GM23248 (cell line): Measurements from ENCODE around the gene LRMDA. TPM values are rescaled to one million over a fixed set of nuclear protein-coding genes. Genes with fewer than 3 reads are reported as not detected.

Source experiments
- DNase-seq: peaks from one replicate; pipeline ENCODE4 v3.0.0-alpha.2; 2015
- H2AFZ ChIP-seq: fragments of 200-600 bp; sonication (generic); 2 replicates; pipeline ENCODE4 v1.6.1; 2016; ENCODE audit warnings: antibody characterized with exemption
- H3F3A ChIP-seq: fragments of 200-600 bp; sonication (generic); 2 replicates; pipeline ENCODE4 v1.6.1; 2016; ENCODE audit warnings: mild to moderate bottlenecking, antibody characterized with exemption, mixed run types; ENCODE audit not compliant: insufficient read depth
- H3K27ac ChIP-seq: fragments of 200-600 bp; sonication (generic); 2 replicates; pipeline ENCODE4 v1.5.1; 2016; ENCODE audit warnings: mild to moderate bottlenecking
- H3K27me3 ChIP-seq: fragments of 200-600 bp; sonication (generic); replicated peaks from 2 replicates; pipeline ENCODE4 v1.6.1; 2016; ENCODE audit warnings: mild to moderate bottlenecking; ENCODE audit not compliant: insufficient read depth
- H3K36me3 ChIP-seq: fragments of 200-600 bp; sonication (generic); 2 replicates; pipeline ENCODE4 v1.6.1; 2016; ENCODE audit warnings: low read depth, mild to moderate bottlenecking
- H3K4me1 ChIP-seq: fragments of 200-600 bp; sonication (generic); 2 replicates; pipeline ENCODE4 v1.6.1; 2016; ENCODE audit warnings: mild to moderate bottlenecking; ENCODE audit not compliant: insufficient read depth
- H3K4me2 ChIP-seq: fragments of 200-600 bp; sonication (generic); one replicate; pipeline ENCODE4 v1.6.1; 2016; ENCODE audit warnings: mild to moderate bottlenecking; ENCODE audit not compliant: unreplicated experiment
- H3K4me3 ChIP-seq: fragments of 200-600 bp; sonication (generic); 2 replicates; pipeline ENCODE4 v1.5.1; 2016; ENCODE audit warnings: mild to moderate bottlenecking
- H3K79me2 ChIP-seq: fragments of 200-600 bp; sonication (generic); 2 replicates; pipeline ENCODE4 v1.6.1; 2016; ENCODE audit warnings: mild to moderate bottlenecking; ENCODE audit not compliant: insufficient read depth
- H3K9ac ChIP-seq: fragments of 200-600 bp; sonication (generic); 2 replicates; pipeline ENCODE4 v1.6.1; 2016; ENCODE audit warnings: mild to moderate bottlenecking
- H3K9me2 ChIP-seq: fragments of 200-600 bp; sonication (generic); 2 replicates; pipeline ENCODE4 v1.6.1; 2016; ENCODE audit warnings: mixed run types, mild to moderate bottlenecking, moderate library complexity; ENCODE audit not compliant: insufficient read depth
- H3K9me3 ChIP-seq: fragments of 200-600 bp; sonication (generic); one replicate; pipeline ENCODE4 v1.6.1; 2017; ENCODE audit warnings: low read depth
- H4K20me1 ChIP-seq: fragments of 200-600 bp; sonication (generic); 2 replicates; pipeline ENCODE4 v1.6.0; 2016; ENCODE audit not compliant: insufficient read depth
- EZH2 ChIP-seq: fragments of 200-600 bp; sonication (generic); IDR thresholded peaks from 2 replicates; pipeline ENCODE4 v1.6.1; 2018; ENCODE audit warnings: antibody characterized with exemption, mild to moderate bottlenecking; ENCODE audit not compliant: insufficient read depth, poor library complexity, severe bottlenecking
- EZH2phosphoT487 ChIP-seq: fragments of 200-600 bp; sonication (generic); IDR thresholded peaks from 2 replicates; pipeline ENCODE4 v1.6.1; 2018; ENCODE audit warnings: antibody characterized with exemption, moderate library complexity, mild to moderate bottlenecking, low read depth; ENCODE audit not compliant: insufficient read depth
- WGBS, 2 experiments: methylation state at CpG; one replicate each; pipeline ENCODE4 v1.1.6; 2015 to 2017; ENCODE audit warnings: low lambda C conversion rate in 2 of 2, low coverage in 1 of 2; ENCODE audit errors: missing lambda C conversion rate in 2 of 2; 5-methylcytosine and 5-hydroxymethylcytosine counted together
- in situ Hi-C: fragments of 300-500 bp; cut with MboI; formaldehyde crosslinking; loops from 2 replicates; pipeline ENCODE4 v1.15.0; 2020
- polyA plus RNA-seq: library from polyadenylated mRNA; unstranded; fragments of >200 nt; fragmentation: Nextera tagmentation; extraction: Ambion mirVana; gene quantifications from 2 replicates; pipeline ENCODE4 v1.2.1, GENCODE V29; 2016
- total RNA-seq: library from RNA; depleted of rRNA; stranded (reverse); fragments of >200 nt; shearing (Covaris generic); gene quantifications from 2 replicates; pipeline ENCODE4 v1.2.3, GENCODE V29; 2014

The LRMDA gene
- total and polyA plus RNA-seq, 2 experiments from 2014 or later = 2.6 TPM; not detected in 1

DNA sequence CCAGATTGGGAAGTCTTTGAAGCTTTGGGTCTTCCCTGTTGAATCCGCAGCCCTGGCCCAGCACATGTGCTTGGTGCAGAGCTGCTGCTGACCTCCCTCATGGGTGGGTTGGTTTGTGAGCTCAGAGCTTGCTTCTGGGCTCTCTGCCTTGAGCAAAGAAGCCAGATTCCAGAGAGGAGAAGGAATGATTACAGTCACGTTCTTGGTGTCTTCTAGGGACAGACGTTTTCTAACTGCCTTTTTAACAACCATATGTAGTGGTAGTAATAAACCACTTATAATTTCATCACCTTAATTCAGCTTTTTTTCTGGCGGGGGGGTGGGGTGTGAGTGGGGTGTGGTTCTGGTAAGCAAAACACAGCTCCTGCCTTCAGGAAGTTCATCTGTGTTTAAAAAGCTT, 39.5 kb downstream of the LRMDA start:
- no peaks in the 10 kb centered on the region for H3K27me3 ChIP-seq
- H3K4me1 ChIP-seq = peaks cover 40% of the 10 kb centered on the region
- H3K4me2 ChIP-seq = no peak overlapping the region
- no peaks in the 10 kb centered on the region for H3K9me3 ChIP-seq
- H3K9ac ChIP-seq = no peak overlapping the region
- no peaks in the 10 kb centered on the region for H3K79me2 ChIP-seq
- no peaks in the 10 kb centered on the region for H3K36me3 ChIP-seq
- no peaks in the 10 kb centered on the region for H3K9me2 ChIP-seq
- no peaks in the 10 kb centered on the region for H4K20me1 ChIP-seq
- no peak overlapping the region for H2AFZ ChIP-seq
- in situ Hi-C loops = no loop called here
- peak; percentile 49 for DNase-seq
- no peak overlapping the region for H3K4me3 ChIP-seq
- H3K27ac ChIP-seq = no peak overlapping the region
- TF ChIP-seq EZH2phosphoT487 (no peak), EZH2 (no peak)
- whole genome bisulfite sequencing, 2 experiments = 19 to 33% methylated on average over 4 of the region's 4 CpGs
- H3F3A ChIP-seq = peaks cover 22% of the 10 kb centered on the region

DNA sequence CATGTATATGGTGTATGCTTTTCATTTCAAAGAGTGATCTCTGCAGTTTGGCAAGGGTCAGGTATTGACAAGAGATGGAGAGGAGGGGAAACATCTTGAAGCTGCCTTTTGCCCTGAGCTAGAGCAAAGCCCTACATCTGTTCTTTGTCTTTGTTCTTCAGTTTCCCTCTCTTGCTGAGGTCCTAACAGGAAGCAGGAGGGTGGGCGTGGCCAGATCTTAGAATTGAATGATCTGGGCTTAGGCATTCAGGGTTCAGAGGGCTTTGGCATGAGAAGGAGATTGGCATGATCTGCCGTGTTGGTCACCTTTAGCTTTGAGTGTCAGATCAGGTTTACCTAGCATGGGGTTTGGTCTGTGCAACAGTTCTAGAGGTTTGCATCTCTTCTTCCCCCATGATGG, 41.3 kb downstream of the LRMDA start:
- H3K9ac ChIP-seq = no peak overlapping the region
- H3F3A ChIP-seq = peaks cover 22% of the 10 kb centered on the region
- H2AFZ ChIP-seq = no peak overlapping the region
- no peak overlapping the region for H3K4me3 ChIP-seq
- no peak for DNase-seq
- H3K36me3 ChIP-seq = no peaks in the 10 kb centered on the region
- H3K27ac ChIP-seq = no peak overlapping the region
- H3K9me2 ChIP-seq = no peaks in the 10 kb centered on the region
- H3K4me2 ChIP-seq = no peak overlapping the region
- no peak for TF ChIP-seq EZH2phosphoT487
- no peak for TF ChIP-seq EZH2
- H3K27me3 ChIP-seq = no peaks in the 10 kb centered on the region
- no peaks in the 10 kb centered on the region for H3K9me3 ChIP-seq
- WGBS, 2 experiments = 88 to 100% methylated on average over 2 of the region's 2 CpGs
- H3K4me1 ChIP-seq = peaks cover 28% of the 10 kb centered on the region
- H3K79me2 ChIP-seq = no peaks in the 10 kb centered on the region
- no peaks in the 10 kb centered on the region for H4K20me1 ChIP-seq
- in situ Hi-C loops = no loop called here

DNA sequence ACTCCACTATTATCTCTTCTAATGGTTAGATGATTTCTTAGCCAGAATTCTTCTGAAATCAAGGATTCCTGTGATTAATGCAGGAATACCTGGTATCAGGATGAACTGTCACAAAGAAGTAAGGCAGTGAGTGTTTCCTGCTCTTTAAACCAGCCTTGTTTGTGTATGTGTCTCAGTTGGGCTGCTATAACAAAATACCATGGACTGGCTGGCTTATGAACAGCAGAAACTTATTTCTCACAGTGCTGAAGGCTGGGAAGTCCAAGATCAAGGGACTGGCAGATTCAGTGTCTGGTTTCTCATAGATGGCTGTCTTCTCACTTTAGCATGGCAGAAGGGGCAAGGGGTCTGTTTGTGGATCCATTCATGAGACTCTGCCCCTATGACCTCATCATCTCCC, 42.7 kb downstream of the LRMDA start:
- H2AFZ ChIP-seq = no peak overlapping the region
- no peaks in the 10 kb centered on the region for H3K27me3 ChIP-seq
- in situ Hi-C loops = no loop called here
- TF ChIP-seq EZH2phosphoT487 (no peak), EZH2 (no peak)
- H3K4me1 ChIP-seq = peaks cover 17% of the 10 kb centered on the region
- H3K9ac ChIP-seq = no peak overlapping the region
- H3K27ac ChIP-seq = no peak overlapping the region
- DNase-seq = no peak
- no peaks in the 10 kb centered on the region for H3K9me2 ChIP-seq
- no peaks in the 10 kb centered on the region for H3K36me3 ChIP-seq
- H3K79me2 ChIP-seq = no peaks in the 10 kb centered on the region
- no peak overlapping the region for H3K4me3 ChIP-seq
- H3F3A ChIP-seq = peaks cover 10% of the 10 kb centered on the region
- H3K9me3 ChIP-seq = no peaks in the 10 kb centered on the region
- H4K20me1 ChIP-seq = no peaks in the 10 kb centered on the region
- no peak overlapping the region for H3K4me2 ChIP-seq

DNA sequence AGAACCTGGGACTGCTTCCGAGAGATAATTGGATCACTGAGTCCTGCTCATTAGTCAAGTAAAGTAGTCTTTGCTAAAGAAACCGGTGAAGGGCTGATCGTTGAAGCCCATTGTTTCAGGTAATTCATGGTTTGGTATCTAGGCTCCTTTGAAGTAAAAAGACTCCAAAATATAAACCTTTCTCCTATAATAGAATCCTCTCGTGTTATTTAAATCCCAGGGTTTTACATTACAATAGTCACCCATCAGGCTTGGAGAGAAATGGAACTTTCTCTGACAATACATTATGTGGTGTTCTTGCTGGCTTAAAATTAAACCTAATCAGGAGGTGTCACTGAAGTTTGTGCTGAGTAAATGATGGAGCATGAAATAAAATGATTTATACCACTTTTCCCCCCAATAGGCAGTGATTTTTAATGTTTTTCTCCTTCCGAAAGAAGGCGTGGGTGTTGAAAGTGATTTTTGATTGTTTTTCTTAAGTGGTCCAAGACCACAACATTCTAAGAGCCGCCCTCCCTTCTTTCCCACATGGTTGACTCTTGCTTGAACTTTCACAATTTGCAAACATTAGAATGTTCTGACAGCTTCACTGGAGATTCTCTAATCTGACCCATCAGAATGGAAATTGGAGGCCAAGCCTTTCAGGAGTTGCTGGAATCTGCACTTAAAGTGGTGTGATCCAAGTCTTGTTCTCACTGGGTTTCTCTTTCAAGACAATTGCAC, 44.2 kb downstream of the LRMDA start:
- no peaks in the 10 kb centered on the region for H4K20me1 ChIP-seq
- H3K9me3 ChIP-seq = no peaks in the 10 kb centered on the region
- peaks cover 2% of the 10 kb centered on the region for H3K4me1 ChIP-seq
- peak; percentile 27 for DNase-seq
- no peak overlapping the region for H3K27ac ChIP-seq
- 0 out of 2 replicates have a peak, but pooled peaks cover 4% of the 10 kb centered on the region for H3K27me3 ChIP-seq
- in situ Hi-C loops = no loop called here
- no peaks in the 10 kb centered on the region for H3K36me3 ChIP-seq
- 36 to 49% methylated on average over 7 of the region's 7 CpGs for WGBS, 2 experiments
- H2AFZ ChIP-seq = no peak overlapping the region
- no peaks in the 10 kb centered on the region for H3K79me2 ChIP-seq
- no peak overlapping the region for H3K4me3 ChIP-seq
- no peak overlapping the region for H3K9ac ChIP-seq
- no peaks in the 10 kb centered on the region for H3K9me2 ChIP-seq
- peak overlapping the region; percentile 2 for H3K4me2 ChIP-seq
- no peak for TF ChIP-seq EZH2
- no peak for TF ChIP-seq EZH2phosphoT487
- no peaks in the 10 kb centered on the region for H3F3A ChIP-seq

DNA sequence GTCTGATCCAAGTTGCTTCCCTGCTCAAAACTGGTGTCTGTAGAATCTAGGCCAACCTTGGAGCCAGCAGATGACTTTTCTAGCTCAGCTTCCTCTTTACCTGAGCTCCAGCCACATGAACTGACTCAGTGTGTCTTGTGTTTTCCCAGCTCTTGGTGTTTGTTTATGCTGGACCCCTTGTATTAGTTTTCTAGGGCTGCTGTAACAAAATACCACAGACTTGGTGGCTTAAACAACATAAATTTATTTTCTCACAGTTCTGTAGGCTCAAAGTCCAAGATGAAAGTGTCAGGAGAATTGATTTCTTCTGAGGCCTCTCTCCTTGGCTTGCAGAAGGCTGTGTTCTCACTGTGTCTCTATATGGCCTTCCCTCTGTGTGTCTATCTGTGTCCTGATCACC, 45.1 kb downstream of the LRMDA start:
- Histone ChIP-seq H3K9ac (no peak overlapping the region), H3F3A (no peaks in the 10 kb centered on the region), H3K9me3 (no peaks in the 10 kb centered on the region), H2AFZ (no peak overlapping the region), H3K79me2 (no peaks in the 10 kb centered on the region), H3K4me3 (no peak overlapping the region), H3K4me1 (no peaks in the 10 kb centered on the region; the same call in 1 of the 2 replicates), H3K27ac (no peak overlapping the region), H4K20me1 (no peaks in the 10 kb centered on the region), H3K27me3 (0 out of 2 replicates have a peak, but pooled peaks cover 4% of the 10 kb centered on the region), H3K9me2 (no peaks in the 10 kb centered on the region), H3K36me3 (no peaks in the 10 kb centered on the region), H3K4me2 (no peak overlapping the region)
- no peak for DNase-seq
- TF ChIP-seq EZH2phosphoT487 (no peak), EZH2 (no peak)
- in situ Hi-C loops = no loop called here
